GM19025 (cell line): ENCODE results near the gene LRRC31.

ENCODE experiments used
- ATAC-seq: cut with Tn5 transposase; IDR thresholded peaks from one replicate; pipeline ENCODE4 v1.9.1; 2021; ENCODE audit warnings: mild to moderate bottlenecking, low read depth, moderate library complexity; ENCODE audit not compliant: unreplicated experiment

The LRRC31 gene

DNA sequence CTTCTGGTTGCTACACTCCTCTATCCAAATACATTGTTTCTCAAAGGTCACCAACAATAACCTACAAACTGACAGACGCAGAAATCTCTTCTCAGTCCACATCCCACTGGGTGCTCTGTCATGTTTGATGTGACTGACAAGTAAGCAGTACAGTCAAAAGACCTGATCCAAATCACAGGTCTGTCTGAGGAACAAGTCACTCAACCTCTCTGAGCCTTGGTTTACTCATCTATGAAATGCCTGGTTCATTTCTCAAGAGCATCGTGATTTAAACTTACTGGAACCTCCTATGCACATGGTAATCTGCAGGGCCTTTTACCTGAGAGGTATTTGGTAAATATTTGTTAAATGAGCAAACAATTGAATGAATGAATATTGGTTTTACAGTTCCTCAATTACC, 5.5 kb downstream of the LRRC31 start:
- ATAC-seq = no peak

DNA sequence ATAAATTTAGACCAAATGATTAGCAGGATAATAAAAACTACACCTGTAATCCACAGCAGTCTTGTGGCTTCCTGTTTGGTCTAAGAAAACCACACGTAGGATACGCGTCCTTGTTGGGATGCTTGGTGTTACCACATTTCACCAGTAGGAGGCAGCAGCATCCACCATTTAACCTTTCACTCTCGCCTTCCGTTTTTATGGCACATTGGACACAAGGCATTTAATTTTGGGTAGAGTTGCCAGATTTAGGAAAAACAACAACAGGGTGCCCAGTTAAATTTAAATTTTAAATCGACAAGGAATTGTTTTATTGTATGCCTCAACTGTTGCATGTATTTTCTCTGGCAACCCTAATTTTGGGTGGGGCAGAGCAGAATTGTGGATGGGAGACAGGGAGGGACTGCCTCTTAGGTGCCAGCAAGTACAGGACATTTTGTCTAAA, 6.3 kb downstream of the LRRC31 start:
- no peak for ATAC-seq

DNA sequence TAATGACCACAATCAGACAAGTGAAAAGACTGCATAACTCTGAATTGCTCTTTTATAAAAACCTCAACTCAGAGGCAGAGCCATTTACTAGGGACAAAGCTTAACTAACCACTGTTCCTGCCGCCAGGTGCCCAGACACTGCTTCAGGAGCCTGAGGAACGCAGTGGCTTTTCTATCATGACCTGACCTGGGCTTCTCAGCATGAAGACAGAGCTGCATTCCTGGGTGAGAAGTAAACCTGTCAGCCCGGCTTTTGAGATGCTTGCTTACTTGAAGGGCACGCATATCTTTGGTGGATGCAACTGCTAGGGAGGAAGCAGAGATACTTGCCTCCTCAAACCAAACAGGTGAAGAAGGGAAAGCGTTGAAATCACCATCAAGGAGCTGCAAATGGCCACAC, 7.9 kb downstream of the LRRC31 start:
- no peak for ATAC-seq

DNA sequence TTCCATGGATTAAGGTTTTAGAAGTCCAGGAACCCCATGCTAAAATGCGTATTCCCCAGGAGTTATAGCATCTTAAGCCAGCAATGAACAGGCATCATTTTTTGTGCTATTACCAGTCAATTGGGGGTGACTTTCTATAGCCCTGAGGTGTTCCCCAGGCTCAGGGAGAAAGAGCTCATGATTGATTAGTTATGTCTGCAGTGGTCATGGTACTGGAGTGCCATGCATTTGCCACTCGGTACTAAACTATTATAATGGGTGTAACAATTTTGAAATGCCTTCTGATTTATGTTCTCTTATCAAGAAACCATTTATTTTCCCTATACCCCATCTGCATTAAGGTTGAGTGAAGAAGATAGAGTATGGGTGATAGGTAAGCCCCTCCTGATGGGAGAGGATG, 11.9 kb downstream of the LRRC31 start:
- ATAC-seq = no peak

DNA sequence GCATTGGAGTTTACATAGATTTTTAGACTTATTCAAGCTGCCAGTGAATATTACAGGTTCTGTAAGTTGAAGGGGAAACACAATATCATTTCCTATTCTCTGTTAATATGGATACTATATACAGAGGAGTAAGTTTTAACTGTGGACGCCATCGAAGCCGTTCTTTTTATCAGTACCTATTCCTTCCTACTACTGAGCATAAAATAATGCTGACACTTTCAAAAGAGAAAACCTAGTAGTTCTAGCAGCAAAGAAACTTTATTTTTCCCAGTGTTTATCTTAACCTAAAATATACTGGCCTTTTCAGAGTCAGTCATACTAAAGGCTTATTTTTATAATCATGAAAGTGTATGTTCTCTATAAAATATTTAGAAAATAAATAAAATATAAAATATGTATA, 14.2 kb downstream of the LRRC31 start:
- no peak for ATAC-seq

DNA sequence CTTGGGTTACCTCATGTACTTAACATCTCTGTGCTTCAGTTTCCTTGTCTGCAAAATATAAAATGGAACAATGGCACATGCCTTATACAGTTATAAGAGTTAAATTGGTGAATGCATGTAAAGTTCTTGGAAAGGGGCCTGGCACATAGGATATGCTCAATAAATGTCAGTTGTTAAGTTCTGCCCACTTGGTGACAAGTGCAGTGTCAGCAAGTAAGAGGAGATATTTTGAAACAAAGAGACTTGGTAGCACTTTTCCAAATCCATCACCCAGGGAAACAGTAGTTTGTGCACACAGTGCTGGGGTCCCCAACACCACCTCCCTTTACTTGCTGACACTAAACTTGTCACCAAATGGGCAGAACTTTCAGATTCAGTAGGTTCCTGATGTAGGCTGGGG, 19.1 kb downstream of the LRRC31 start:
- ATAC-seq = no peak

DNA sequence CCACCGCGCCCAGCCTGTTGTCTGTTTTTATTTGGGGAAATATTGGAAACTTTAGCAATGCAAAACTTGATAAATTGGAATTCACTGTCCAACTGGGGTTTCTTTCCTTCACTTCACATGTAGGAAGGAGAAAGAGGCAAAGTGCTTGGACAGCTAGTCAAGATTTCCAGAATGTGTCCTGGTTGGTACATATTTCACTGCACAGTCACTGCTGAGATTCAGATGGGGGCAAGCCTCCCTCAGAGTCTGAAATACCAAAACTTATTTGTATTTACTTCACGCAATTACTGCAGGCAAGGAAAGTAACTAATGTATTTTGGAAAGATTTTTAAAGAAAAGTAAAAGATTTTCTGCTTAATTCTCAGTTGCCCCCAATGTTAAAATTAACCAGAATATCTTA, 21.0 kb downstream of the LRRC31 start:
- ATAC-seq = no peak

DNA sequence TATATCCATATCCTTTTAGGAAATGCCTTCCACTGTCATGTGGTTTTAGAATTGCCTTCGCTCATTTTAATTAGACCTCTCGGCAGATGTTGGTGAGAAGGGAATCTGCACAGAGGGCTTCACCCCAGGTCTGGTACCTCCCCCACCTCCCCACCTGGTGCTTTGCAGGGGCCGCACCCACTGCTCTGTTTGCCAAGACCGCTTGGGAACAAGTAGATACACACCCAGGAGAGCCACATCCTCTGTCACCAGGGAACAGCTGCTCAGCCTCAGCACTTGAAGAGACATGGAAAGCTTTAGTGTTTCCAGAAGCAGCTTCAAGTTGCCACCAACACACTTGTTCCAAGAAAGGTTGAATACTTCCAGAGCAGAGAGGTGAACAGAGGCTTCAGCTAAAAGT, 21.8 kb downstream of the LRRC31 start:
- no peak for ATAC-seq

DNA sequence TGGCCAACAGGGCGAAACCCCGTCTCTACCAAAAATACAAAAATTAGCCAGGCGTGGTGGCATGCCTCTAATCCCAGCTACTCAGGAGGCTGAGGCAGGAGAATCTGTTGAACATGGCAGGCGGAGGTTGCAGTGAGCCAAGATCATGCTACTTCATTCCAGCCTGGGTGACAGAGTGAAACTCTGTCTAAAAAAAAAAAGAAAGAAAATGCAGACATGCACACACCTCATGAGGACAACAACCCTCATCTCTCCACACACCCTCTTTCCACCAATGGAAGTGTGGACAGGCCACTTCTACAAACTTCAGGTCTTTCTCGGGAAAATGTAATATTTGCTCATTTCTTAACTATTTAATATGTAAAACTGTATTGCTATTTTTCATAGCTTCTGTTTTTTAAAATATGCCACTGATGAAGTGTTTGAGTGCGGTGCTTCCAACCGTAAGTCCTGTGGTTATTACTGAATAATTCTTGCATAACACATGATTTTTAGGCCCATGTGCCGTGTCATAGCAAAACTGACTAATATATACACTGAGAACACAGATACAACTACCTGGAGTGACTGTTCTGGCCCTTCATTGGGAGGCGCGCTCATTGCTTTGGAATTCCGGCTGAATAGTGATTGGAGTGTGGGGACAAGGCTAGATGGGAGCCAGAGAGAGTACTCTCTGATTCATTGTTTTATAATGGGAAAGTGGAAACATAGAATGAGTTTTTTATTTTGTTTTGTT, 23.1 kb downstream of the LRRC31 start:
- ATAC-seq = peak; percentile 85

DNA sequence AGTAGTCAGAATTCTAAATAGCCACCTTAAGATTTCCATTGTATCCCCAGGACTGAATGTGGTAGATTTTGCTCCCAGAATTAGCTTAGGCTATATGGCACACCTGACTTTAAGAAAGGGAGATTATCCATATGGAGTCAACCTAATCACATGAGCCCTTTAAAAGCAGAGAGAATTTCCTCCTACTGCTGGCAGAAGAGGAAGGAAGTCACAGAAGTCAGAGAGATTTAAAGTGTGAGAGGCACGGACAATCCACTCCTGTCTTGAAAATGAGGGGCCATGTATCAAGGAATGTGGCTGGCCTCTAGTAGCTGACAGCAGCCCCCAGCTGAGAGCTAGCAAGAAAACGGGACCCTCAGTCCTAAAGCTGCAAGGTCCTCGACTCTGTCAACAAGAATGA, 26.8 kb downstream of the LRRC31 start:
- no peak for ATAC-seq

DNA sequence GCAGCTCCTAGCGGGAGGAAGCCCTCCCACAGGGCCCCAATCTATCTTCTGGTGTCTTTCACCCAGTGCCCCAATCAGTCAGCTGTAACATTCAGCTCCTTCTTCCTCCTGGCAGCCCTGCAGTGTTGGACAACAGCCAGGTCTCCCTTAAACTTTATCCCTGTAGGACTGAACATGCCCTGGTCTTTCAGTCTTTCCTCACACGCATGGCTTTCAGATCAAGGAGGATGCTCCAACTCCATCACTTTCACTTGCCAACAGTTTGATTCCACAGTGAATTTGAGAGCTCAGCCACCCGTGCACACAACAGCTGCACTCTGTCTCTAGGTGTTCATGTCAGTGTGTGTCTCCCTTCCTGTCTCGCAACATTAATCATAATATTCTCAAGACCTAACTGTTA, 28.6 kb downstream of the LRRC31 start:
- no peak for ATAC-seq

DNA sequence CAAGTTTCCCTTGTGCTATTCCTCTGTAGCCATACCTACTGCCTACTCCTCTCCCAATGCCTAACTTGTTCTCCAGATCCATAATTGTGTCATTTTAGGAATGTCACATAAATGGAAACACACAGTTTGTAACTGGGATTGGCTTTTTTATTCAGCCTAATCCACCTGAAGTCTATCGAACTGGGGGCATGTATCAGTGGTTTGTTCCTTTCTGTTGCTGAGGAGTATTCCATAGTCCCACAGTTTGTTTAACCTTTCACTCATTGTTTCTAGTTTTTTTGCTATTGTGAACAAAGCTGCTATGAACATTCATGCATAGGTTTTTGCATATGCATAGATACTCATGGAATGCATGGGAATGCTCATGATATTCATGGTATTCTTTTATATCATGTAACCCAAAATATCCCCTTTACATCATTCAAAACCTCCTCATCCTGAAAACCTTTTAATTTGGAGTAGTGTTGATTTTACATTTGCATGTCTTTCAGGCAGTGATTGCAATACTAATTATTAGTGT, 31.2 kb downstream of the LRRC31 start:
- ATAC-seq = no peak

DNA sequence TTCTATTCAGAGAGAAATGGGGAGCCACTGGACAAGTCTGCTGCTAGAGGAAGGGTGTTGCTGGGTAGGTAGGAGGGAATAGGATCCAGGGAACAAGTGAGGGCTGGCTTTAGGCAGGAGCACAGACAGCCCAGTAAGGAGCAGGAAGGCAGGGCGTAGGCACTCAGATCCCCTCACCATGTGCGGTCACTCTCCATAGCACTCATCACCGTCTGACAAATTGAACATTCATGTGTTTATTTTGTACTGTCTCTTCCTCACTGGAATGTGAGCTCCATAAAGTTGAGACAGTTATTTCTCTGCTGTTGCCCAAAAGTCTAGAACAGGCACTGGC, 32.8 kb downstream of the LRRC31 start:
- no peak for ATAC-seq

DNA sequence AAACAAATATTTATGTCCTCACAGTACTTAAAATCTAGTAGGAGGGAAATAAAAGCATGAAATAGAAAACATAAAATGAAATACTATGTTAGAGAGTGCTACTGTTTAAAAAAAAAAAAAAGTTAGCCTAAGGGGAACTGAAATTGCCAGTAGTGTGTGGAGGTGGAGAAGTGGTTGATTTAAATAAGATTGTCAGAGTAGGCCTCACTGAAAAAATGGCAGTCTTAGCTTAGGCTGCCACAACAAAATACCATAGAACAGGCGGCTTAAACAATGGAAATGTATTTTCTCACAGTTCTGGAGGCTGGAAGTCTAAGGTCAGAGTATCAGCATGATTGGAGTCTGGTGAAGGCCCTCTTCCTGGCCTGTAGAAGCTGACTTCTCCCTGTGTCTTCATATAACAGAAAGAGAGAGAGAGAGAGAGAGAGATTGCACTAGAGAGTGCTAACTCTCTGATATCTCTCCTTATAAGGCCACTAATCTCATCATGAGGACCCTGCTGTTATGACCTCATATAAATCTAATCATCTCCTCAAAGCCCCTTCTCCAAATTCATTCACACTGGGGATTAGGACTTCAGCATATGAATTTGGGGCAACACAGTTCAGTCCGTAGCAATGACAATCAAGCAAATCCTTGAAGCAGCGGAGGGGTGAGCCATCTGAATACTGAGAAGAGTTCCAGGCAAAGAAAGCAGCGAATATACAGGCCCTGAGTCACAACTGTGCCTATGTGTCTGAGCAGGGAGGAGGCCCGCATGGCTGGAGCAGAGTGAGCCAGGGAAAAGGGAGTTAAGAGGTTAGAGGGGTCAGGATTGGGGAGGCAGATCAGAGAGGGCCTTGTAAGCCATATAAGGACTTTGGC, 33.4 kb downstream of the LRRC31 start:
- ATAC-seq = peak; percentile 69

DNA sequence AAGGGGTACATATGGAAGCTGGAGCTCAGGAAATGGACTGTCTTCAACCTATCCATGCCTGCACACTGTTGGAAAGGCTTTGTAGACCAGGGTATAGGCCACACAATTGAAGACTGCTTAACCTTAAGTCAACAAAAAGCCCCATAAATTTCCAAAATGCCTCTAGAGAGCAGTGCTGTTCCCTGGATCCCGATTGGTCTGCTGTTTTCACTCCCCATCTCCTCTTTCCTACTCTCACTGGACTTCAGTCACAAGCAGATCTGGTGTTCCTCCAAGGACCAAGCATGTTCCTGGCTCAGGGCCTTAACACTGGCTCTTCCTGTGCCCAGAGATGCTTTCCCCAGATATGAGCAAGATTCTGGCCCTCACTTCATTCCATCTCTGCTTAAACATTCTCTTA, 34.2 kb downstream of the LRRC31 start:
- no peak for ATAC-seq

DNA sequence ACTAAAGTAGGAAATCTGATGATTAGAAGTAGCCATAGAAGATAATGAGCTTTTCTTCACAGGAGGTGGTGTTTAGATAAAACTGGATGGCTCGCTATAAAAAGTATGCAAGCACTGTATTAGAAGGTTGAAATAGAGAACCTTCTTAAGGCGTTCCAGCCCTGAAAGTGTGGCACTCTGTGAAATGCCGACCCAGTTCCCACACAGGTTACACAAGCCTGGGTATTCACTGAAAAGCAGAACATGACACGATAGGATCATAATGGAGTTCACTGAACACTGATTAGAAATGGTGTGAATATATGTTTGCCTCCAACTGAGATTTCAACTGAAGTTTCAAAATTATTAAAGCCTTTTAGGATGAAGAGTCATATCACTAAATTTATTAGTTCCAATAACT, 42.0 kb downstream of the LRRC31 start:
- no peak for ATAC-seq

DNA sequence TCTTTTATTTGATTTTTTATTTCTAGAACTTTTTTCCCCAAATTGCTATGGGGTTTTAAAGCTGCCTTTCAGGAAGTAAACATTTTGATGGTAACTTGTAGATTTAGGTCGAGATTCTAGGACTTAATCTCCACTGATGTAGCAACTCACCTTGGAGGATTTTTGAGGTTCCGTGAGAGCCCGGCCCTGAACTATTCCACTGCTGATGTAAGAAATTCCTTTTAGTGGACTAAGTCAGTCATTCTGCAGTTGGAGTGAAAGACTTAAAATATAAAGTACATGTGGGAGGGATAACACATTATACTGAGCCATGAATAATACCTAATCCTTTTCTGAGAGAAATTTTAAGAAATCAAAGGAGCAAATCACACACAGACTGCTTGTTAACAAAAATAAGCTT, 44.4 kb downstream of the LRRC31 start:
- no peak for ATAC-seq

DNA sequence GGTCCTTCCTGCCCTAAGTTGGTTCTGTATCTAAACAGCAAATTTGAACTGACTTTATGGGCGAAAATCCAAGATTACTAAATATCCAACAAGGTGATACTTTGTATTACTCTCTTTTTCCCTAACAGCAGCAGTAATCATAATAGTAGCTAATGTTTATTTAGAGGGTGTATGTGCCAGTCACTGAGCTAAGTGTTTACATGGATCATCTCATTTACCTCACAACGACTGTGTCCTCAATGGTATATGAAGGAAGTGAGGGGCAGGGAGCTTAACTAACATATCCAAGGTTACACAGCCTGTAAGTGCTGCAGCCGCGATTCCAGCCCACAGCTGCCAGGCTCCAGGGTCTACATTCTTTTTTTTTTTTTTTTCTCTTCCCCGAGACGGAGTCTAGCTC, 46.8 kb downstream of the LRRC31 start:
- no peak for ATAC-seq

DNA sequence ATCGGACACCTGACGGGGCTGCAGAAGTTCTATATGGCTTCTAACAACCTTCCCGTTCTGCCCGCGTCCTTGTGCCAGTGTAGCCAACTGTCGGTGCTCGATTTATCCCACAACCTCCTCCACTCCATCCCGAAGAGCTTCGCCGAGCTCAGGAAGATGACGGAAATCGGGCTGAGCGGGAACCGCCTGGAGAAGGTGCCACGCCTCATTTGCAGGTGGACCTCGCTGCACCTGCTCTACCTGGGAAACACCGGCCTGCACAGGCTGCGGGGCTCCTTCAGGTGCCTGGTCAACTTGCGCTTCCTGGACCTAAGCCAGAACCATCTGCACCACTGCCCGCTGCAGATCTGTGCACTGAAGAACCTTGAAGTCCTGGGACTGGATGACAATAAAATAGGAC, 47.2 kb downstream of the LRRC31 start:
- no peak for ATAC-seq

DNA sequence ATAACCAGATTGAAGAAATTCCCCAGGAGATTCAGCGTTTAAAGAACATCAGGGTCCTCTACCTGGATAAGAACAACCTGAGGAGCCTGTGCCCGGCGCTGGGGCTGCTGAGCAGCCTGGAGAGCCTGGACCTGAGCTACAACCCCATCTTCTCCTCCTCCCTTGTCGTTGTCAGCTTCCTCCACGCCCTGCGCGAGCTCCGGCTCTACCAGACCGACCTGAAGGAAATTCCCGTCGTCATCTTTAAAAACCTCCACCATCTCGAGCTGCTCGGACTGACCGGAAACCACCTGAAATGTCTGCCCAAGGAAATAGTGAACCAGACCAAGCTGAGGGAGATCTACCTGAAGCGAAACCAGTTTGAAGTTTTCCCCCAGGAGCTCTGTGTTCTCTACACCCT, 47.6 kb downstream of the LRRC31 start:
- ATAC-seq = no peak

DNA sequence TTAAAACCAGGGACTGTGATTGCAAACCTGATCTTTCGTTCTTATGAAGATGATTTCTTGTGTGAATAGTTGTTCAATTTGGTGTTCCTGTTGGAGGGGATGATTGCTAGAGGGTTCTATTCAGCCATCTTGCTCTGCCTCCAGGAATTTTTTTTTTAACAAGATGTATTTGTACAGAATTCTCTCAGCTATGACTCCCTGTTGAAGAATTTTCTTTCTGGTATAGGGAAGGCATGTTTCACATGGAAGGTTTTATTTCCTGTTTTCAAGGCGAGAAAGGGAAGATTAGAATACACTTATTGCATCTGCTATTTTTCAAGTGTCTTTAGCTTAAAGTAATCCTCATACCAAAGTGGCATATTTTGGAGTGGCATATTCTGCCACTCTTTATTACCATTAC, 51.4 kb downstream of the LRRC31 start:
- no peak for ATAC-seq

DNA sequence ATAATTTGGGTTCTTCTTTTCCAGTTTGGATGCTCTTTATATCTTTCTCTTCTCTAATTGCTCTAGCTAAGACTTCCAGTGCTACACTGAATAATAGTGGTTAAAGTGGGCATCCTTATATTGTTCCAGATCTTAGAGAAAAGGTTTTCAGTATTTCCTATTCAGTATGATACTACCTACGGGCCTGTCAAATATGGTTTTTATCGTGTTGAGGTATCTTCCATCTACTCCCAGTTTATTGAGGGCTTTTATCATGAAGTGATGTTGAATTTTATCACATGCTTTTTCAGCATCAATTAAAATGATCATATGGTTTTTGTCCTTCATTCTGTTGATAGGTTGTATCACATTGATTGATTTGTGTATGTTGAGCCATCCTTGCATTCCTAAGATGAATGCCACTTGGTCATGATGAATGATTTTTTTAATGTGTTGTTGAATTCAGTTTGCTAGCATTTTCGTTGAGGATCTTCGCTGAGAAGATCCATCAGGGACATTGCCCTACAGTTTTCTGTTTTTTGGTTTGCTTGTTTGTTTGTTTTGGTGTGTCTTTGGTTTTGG, 54.1 kb downstream of the LRRC31 start:
- ATAC-seq = no peak
